NT2/D1 (cell line): ENCODE data around the gene KNG1.
A peak's percentile ranks its signal among the peaks of the same experiment; 100 is the strongest.

Experiments
- DNase-seq: peaks from one replicate; pipeline ENCODE4 v3.0.0-alpha.2; 2011; ENCODE audit warnings: low read depth, low spot score
- H3K27me3 ChIP-seq: 2 replicates; pipeline ENCODE4 v1.6.0; 2011; ENCODE audit warnings: mild to moderate bottlenecking; ENCODE audit not compliant: insufficient read length, insufficient read depth
- H3K36me3 ChIP-seq: 2 replicates; pipeline ENCODE4 v1.6.1; 2011; ENCODE audit warnings: mild to moderate bottlenecking, low read length, mixed read lengths; ENCODE audit not compliant: insufficient read depth, insufficient read length
- H3K4me1 ChIP-seq: 2 replicates; pipeline ENCODE4 v1.5.1; 2011; ENCODE audit not compliant: insufficient read depth, insufficient read length
- H3K4me3 ChIP-seq: 2 replicates; pipeline ENCODE4 v1.5.1; 2011; ENCODE audit warnings: low read depth; ENCODE audit not compliant: insufficient read length
- H3K9ac ChIP-seq: 2 replicates; pipeline ENCODE4 v1.6.0; 2011; ENCODE audit warnings: low read depth; ENCODE audit not compliant: insufficient read length
- H3K9me3 ChIP-seq: 2 replicates; pipeline ENCODE4 v1.5.1; 2011; ENCODE audit warnings: mild to moderate bottlenecking, low read length; ENCODE audit not compliant: insufficient read depth
- SUZ12 ChIP-seq: IDR thresholded peaks from 2 replicates; pipeline ENCODE4 v1.6.1; 2011; ENCODE audit not compliant: insufficient read length, insufficient read depth; ENCODE audit errors: extremely low read depth
- YY1 ChIP-seq: IDR thresholded peaks from 2 replicates; pipeline ENCODE4 v1.6.1; 2011; ENCODE audit not compliant: insufficient read length, insufficient read depth
- ZNF274 ChIP-seq: IDR thresholded peaks from 2 replicates; pipeline ENCODE4 v1.6.1; 2011; ENCODE audit warnings: mild to moderate bottlenecking, low read depth, low read length

The KNG1 gene

DNA sequence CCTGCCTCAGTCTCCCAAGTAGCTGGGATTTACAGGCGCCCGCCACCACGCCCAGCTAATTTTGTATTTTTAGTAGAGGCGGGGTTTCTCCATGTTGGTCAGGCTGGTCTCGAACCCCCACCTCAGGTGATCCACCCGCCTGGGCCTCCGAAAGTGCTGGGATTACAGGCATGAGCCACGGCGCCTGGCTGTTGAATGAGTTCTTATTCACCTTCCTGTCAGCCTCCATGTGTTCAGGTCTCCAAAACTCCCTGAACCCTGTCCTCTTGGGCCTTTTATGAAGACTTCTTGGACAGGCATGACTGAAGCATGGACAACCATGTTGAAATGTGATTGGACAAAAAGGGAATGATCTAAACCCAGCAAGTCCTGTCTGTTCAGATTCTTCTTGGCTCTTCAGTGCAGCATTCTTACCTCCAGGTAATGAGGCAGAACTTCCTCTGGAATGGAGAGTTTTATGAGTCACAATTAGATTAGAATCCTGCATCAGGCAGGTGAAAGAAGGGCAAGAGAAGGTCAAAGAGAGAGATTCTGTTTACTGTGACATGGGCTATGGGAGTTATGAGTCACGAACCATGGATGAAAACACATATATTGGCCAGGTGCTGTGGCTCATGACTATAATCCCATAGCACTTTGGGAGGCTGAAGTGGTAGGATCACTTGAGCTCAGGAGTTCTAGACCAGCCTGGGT, 43.1 kb downstream of the KNG1 start:
- no peak for DNase-seq

DNA sequence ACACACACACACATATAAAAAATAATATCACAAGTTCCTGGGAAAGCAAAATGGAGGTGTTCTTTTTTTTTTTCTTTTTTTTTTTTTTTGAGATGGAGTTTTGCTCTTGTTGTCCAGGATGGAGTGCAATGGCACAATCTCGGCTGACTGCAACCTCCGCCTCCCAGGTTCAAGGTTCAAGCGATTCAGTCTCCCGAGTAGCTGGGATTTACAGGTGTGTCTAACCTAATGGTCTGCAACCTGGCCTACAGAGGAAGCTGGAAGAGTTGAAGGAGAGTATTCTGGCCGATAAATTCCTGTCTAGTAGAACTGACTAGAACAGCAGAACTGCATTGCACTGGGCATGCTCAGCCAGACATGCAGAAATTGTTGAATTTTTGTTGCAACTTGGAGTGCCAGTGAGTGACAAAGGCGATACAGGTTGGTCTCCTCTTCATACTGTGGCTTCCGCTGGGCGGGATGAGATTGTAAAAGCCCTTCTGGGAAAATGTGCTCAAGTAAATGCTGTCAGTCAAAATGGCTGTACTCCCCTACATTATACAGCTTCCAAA, 43.8 kb downstream of the KNG1 start:
- Histone ChIP-seq H3K9ac (no peak overlapping the region), H3K27me3 (no peaks in the 10 kb centered on the region), H3K4me1 (no peaks in the 10 kb centered on the region), H3K9me3 (no peaks in the 10 kb centered on the region), H3K4me3 (no peak overlapping the region), H3K36me3 (no peaks in the 10 kb centered on the region)
- no peak for DNase-seq
- TF ChIP-seq SUZ12: no peak

More for the DNA sequence above, 43.1 kb downstream of the KNG1 start:
- H3K4me1 ChIP-seq: no peaks in the 10 kb centered on the region
- H3K4me3 ChIP-seq: no peak overlapping the region
- no peaks in the 10 kb centered on the region for H3K9me3 ChIP-seq
- H3K36me3 ChIP-seq: no peaks in the 10 kb centered on the region
- no peak overlapping the region for H3K9ac ChIP-seq
- TF ChIP-seq ZNF274 (no peak), SUZ12 (no peak), YY1 (no peak)
- H3K27me3 ChIP-seq: no peaks in the 10 kb centered on the region

DNA sequence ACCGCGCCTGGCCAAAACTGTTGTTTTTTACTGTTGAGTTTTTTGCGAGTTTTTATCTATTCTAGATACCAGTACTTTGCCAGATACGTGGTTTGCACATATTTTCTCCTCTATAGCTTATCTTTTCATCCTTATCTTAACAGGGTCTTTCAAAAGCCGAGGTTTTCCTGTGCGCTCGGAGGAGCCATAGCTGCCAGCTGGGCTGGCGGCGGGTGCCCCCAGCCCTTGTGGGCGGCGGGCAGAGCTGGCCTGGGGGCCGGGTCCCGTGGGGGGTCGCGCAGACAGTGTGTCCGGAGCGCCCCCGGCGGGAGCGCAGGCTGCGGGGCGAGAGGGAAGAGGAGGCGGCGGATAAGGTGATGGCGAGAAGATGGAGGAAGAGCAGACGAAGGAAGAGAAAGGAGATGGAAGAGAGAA, 55.1 kb downstream of the KNG1 start:
- no peak for DNase-seq
- H3K27me3 ChIP-seq: peaks cover 5% of the 10 kb centered on the region
- no peaks in the 10 kb centered on the region for H3K36me3 ChIP-seq
- H3K4me1 ChIP-seq: peaks cover 9% of the 10 kb centered on the region
- no peak overlapping the region for H3K4me3 ChIP-seq
- no peak overlapping the region for H3K9ac ChIP-seq
- TF ChIP-seq ZNF274 (no peak), YY1 (no peak), SUZ12 (no peak)
- H3K9me3 ChIP-seq: no peaks in the 10 kb centered on the region

DNA sequence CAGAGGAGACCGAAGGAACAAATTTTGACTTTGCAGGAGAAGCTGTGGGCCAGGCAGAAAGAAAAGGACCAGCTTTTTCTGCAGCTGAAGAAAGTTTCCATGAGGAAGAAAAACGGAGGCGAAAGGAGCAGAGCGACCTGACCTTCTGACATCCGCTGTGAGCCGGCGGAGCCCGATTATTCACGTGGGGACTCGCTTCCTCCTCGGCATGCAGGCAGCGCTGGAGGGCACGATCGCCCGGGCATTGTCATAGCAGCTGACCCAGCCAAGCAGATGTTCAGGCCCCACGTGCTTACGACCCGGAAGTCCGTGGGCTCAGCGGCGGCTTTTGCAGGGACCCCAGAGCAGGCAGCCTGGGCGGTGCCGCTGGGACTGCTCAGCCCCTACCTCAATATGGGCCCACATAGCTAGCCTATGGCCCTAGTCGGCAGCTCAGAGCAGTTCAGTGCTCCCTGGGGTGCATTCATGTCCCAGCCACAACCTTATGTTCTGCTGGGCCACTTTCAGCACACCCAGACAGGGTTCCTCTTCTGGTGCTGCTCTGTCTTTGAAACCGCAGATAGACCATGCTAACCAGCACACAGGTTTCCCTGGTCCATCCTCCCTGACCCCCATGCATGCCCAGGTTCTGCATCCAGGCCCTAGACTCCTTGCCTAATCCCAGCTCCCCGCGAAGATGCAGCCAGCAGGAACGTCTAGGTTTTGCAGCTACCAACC, 55.7 kb downstream of the KNG1 start:
- Histone ChIP-seq H3K4me3 (no peak overlapping the region), H3K36me3 (no peaks in the 10 kb centered on the region), H3K4me1 (peaks cover 9% of the 10 kb centered on the region), H3K9me3 (no peaks in the 10 kb centered on the region), H3K27me3 (peaks cover 5% of the 10 kb centered on the region), H3K9ac (peak overlapping the region; percentile 47)
- DNase-seq: no peak
- TF ChIP-seq SUZ12 (no peak), YY1 (no peak), ZNF274 (no peak)

DNA sequence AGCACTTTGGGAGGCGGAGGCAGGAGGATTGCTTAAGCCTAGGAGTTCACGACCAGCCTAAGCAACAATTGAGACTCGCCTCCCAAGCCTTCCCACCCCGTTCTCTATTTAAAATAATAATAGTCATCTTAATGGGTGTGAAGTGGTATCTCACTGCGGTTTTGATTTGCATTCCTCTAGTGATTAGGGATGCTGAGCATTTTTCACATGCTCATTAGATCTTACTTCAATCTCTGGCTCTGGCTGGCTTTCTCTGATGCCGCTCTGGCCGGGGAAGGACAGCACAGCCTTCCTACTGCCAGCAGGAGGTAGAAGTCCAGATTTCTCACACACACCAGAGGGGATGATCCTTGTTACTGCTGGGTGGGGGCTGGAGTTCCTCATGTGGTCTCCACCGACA, 58.8 kb downstream of the KNG1 start:
- Histone ChIP-seq H3K9ac (peak overlapping the region; percentile 59), H3K4me3 (no peak overlapping the region), H3K9me3 (no peaks in the 10 kb centered on the region), H3K4me1 (peaks cover 9% of the 10 kb centered on the region), H3K36me3 (no peaks in the 10 kb centered on the region), H3K27me3 (peaks cover 5% of the 10 kb centered on the region)
- TF ChIP-seq SUZ12 (no peak), ZNF274 (no peak), YY1 (no peak)
- DNase-seq: peak; percentile 90

DNA sequence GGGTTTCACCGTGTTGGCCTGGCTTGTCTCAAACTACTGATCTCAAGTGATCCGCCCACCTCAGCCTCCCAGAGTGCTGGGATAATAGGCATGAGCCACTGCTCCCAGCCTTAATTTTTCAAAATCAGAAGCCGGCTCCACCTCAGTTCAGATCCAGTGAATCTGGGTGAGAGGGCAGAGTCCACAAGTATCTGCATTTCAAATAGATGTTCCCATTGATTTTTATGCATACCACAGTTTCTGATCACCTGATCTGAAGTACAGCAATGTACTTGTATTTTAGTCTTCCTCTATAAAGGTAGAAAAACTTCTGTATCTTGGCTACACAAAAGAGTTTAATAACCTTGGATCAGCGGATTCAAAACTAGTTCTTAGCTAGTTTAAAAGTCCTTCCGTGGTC, 62.0 kb downstream of the KNG1 start:
- no peak for DNase-seq

DNA sequence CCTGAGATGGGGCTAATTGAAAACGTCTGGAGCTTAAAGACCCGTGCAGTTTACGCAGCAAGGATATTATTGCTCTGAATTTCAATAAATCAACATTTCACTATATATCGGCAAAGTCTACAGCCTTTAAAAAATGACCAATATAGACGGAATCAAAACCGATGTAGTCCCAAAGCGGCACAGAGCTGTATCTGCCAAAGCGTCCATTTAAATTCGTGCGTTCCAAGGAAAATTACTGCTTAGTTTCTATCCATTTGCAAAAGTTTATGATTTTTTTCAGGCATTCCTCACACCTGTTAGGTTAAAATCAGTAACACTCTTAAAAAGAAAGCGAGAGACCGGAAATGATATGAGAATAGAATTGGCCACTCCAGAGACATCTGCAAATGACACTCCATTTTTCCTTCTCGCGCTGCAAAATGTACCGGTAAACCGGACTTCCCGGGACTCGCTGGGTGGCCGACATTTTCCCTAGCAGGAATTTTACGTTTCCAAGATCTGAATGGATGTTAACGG, 65.4 kb downstream of the KNG1 start:
- no peaks in the 10 kb centered on the region for H3K9me3 ChIP-seq
- H3K4me3 ChIP-seq: peak overlapping the region; percentile 99
- peaks cover 42% of the 10 kb centered on the region for H3K36me3 ChIP-seq
- TF ChIP-seq YY1 (no peak), ZNF274 (no peak), SUZ12 (no peak)
- H3K9ac ChIP-seq: peak overlapping the region; percentile 100
- no peaks in the 10 kb centered on the region for H3K27me3 ChIP-seq
- DNase-seq: no peak
- H3K4me1 ChIP-seq: no peaks in the 10 kb centered on the region

More for the DNA sequence above, 62.0 kb downstream of the KNG1 start:
- Histone ChIP-seq H3K9ac (no peak overlapping the region), H3K36me3 (peaks cover 8% of the 10 kb centered on the region), H3K4me1 (no peaks in the 10 kb centered on the region), H3K9me3 (no peaks in the 10 kb centered on the region), H3K27me3 (no peaks in the 10 kb centered on the region), H3K4me3 (no peak overlapping the region)
- TF ChIP-seq ZNF274 (no peak), SUZ12 (no peak), YY1 (no peak)
